Fibroblast of lung (primary cell): ENCODE data around the gene TASOR. TPM values are rescaled to one million over a fixed set of nuclear protein-coding genes. Genes with fewer than 3 reads are reported as not detected.

ENCODE experiments used
- DNase-seq, 2 donors: peaks; one replicate each; pipeline versions ENCODE4 v3.0.0 to v3.0.0-alpha.2; 2010; ENCODE audit warnings: low read depth in 2 of 2
- H2AFZ ChIP-seq: 2 replicates; pipeline ENCODE4 v1.5.1; 2012; ENCODE audit warnings: low read length, control low read depth, inconsistent platforms
- H3K27ac ChIP-seq: 2 replicates; pipeline ENCODE4 v1.5.1; 2011; ENCODE audit warnings: low read length, control low read depth; ENCODE audit not compliant: insufficient read depth
- H3K27me3 ChIP-seq: 2 replicates; pipeline ENCODE4 v1.5.1; 2011; ENCODE audit warnings: mild to moderate bottlenecking, low read length; ENCODE audit not compliant: control insufficient read depth, insufficient read depth
- H3K36me3 ChIP-seq: 2 replicates; pipeline ENCODE4 v1.5.1; 2011; ENCODE audit warnings: low read length; ENCODE audit not compliant: control insufficient read depth, insufficient read depth
- H3K4me1 ChIP-seq: 2 replicates; pipeline ENCODE4 v1.5.1; 2011; ENCODE audit warnings: low read length; ENCODE audit not compliant: control insufficient read depth, insufficient read depth; ENCODE audit errors: extremely low read depth
- H3K4me2 ChIP-seq: 2 replicates; pipeline ENCODE4 v1.5.1; 2011; ENCODE audit warnings: low read length, control low read depth; ENCODE audit not compliant: insufficient read depth; ENCODE audit errors: extremely low read depth
- H3K4me3 ChIP-seq, 4 experiments: fragments of 200-600 bp in 1 of 4; sonication (generic) in 1 of 4; replicated peaks in 1 of 4; 2 replicates each; pipeline ENCODE4 v1.5.1; 2011 to 2016; ENCODE audit warnings: low read length in 4 of 4, low read depth in 3 of 4, mild to moderate bottlenecking in 3 of 4, control low read depth in 2 of 4, inconsistent platforms in 1 of 4, mixed read lengths in 1 of 4; ENCODE audit not compliant: insufficient read depth in 1 of 4; ENCODE audit errors: control extremely low read depth in 1 of 4
- H3K79me2 ChIP-seq: 2 replicates; pipeline ENCODE4 v1.5.1; 2012; ENCODE audit warnings: mild to moderate bottlenecking, low read length, inconsistent platforms; ENCODE audit not compliant: control insufficient read depth, insufficient read depth
- H3K9ac ChIP-seq: 2 replicates; pipeline ENCODE4 v1.5.1; 2011; ENCODE audit warnings: mild to moderate bottlenecking, low read length, control low read depth; ENCODE audit not compliant: insufficient read depth
- H3K9me3 ChIP-seq: 2 replicates; pipeline ENCODE4 v1.5.1; 2012; ENCODE audit warnings: low read depth, low read length; ENCODE audit not compliant: control insufficient read depth, insufficient read depth
- H4K20me1 ChIP-seq: 2 replicates; pipeline ENCODE4 v1.5.1; 2011; ENCODE audit warnings: low read length; ENCODE audit not compliant: control insufficient read depth, insufficient read depth; ENCODE audit errors: extremely low read depth
- CTCF ChIP-seq, 2 donors: IDR thresholded peaks in 1 of 2; conservative IDR thresholded peaks in 1 of 2; 1 replicate in 1 of 2; 2 replicates in 1 of 2; pipeline ENCODE4 v1.5.1; 2011 to 2012; ENCODE audit warnings: low read length in 2 of 2, control low read depth in 1 of 2, inconsistent platforms in 1 of 2, low read depth in 1 of 2, mild to moderate bottlenecking in 1 of 2
- EZH2 ChIP-seq: IDR thresholded peaks from 2 replicates; pipeline ENCODE4 v1.5.1; 2012; ENCODE audit warnings: low read length, control low read depth, mild to moderate bottlenecking; ENCODE audit errors: missing control alignments
- polyA plus RNA-seq, 2 donors: library from polyadenylated mRNA; depleted of rRNA in 1 of 2; stranded (reverse) in 1 of 2; unstranded in 1 of 2; fragments of >200 nt; gene quantifications; 2 replicates each; pipeline ENCODE4 v1.2.1, GENCODE V29; 2011 to 2012; ENCODE audit warnings: missing spikeins in 1 of 2
- total RNA-seq: library from RNA; depleted of rRNA; stranded (reverse); fragments of >200 nt; gene quantifications from 2 replicates; pipeline ENCODE4 v1.2.1, GENCODE V29; 2014

TASOR gene
- total and polyA plus RNA-seq, 2 donors (not counting 1 experiment from before 2014, with no cell fraction given) = 37.0 to 112 TPM

GRCh38 chr3:56691165-56692000 lies 8.3 kb upstream of the TASOR start:
- Histone ChIP-seq H3K9ac (no peak overlapping the region), H3K4me2 (no peak overlapping the region), H3K27ac (no peak overlapping the region), H3K9me3 (no peaks in the 10 kb centered on the region), H3K4me1 (no peaks in the 10 kb centered on the region), H3K36me3 (no peaks in the 10 kb centered on the region), H3K4me3 (no peak overlapping the region), H3K79me2 (no peaks in the 10 kb centered on the region), H2AFZ (no peak overlapping the region), H4K20me1 (no peaks in the 10 kb centered on the region), H3K27me3 (no peaks in the 10 kb centered on the region)
- TF ChIP-seq CTCF (conservative IDR thresholded peaks at IDR 0.05 in 1 of 2, IDR thresholded peaks at IDR 0.05 in 1 of 2; ENCODE audit: low read depth in 1 of 2, low read length in 2 of 2) = no peak
- TF ChIP-seq EZH2 = no peak
- no peak for DNase-seq

- DNase-seq = no peak
- H3K4me3 ChIP-seq = no peak overlapping the region
- no peaks in the 10 kb centered on the region for H3K79me2 ChIP-seq
- H3K36me3 ChIP-seq = no peaks in the 10 kb centered on the region
- no peaks in the 10 kb centered on the region for H3K9me3 ChIP-seq
- H3K9ac ChIP-seq = no peak overlapping the region
- H3K27ac ChIP-seq = no peak overlapping the region
- TF ChIP-seq CTCF (conservative IDR thresholded peaks at IDR 0.05 in 1 of 2, IDR thresholded peaks at IDR 0.05 in 1 of 2; ENCODE audit: low read depth in 1 of 2, low read length in 2 of 2) (no peak), EZH2 (no peak)
- H3K4me2 ChIP-seq = no peak overlapping the region
- H4K20me1 ChIP-seq = no peaks in the 10 kb centered on the region
- H2AFZ ChIP-seq = no peak overlapping the region
- H3K27me3 ChIP-seq = no peaks in the 10 kb centered on the region
- no peaks in the 10 kb centered on the region for H3K4me1 ChIP-seq
Observed at GRCh38 chr3:56689303-56689702, 6.2 kb upstream of the TASOR start.

- TF ChIP-seq EZH2 = no peak
- TF ChIP-seq CTCF (conservative IDR thresholded peaks at IDR 0.05 in 1 of 2, IDR thresholded peaks at IDR 0.05 in 1 of 2; ENCODE audit: low read depth in 1 of 2, low read length in 2 of 2) = no peak
- Histone ChIP-seq H3K27ac (no peak overlapping the region), H3K9me3 (no peaks in the 10 kb centered on the region), H3K4me2 (no peak overlapping the region), H3K36me3 (no peaks in the 10 kb centered on the region), H3K27me3 (no peaks in the 10 kb centered on the region), H3K4me3 (no peak overlapping the region), H4K20me1 (no peaks in the 10 kb centered on the region), H3K79me2 (no peaks in the 10 kb centered on the region), H2AFZ (no peak overlapping the region), H3K9ac (no peak overlapping the region), H3K4me1 (no peaks in the 10 kb centered on the region)
- DNase-seq = no peak
Observed at GRCh38 chr3:56688191-56688590, 5.1 kb upstream of the TASOR start.
